ENCODE measurements around the gene LRRTM2. TPM values are rescaled to one million over a fixed set of nuclear protein-coding genes. Genes with fewer than 3 reads are reported as not detected.

Gene LRRTM2
- polyA plus RNA-seq, 3 donors: 0.02 TPM; not detected in 2

- H3K4me3 ChIP-seq (replicated peaks in 1 of 3; ENCODE audit: low read depth in 2 of 3, low read length in 3 of 3): no peak overlapping the region
- Mint-ChIP-seq H3K9me3 (peaks cover 0 to 2% (median 0%) of the 10 kb centered on the region in 7 donors), H3K27me3 (ENCODE audit: low read depth in 3 of 3) (peaks cover 0 to 1% (median 0%) of the 10 kb centered on the region in 3 donors), H3K36me3 (peaks cover 7 to 13% of the 10 kb centered on the region in 2 donors), H3K27ac (no peak overlapping the region), H3K4me1 (peaks cover 7% of the 10 kb centered on the region), H3K4me3 (no peak overlapping the region)
- no peaks in the 10 kb centered on the region for H3K9me3 ChIP-seq (replicated peaks in 1 of 2; ENCODE audit: control insufficient read depth in 1 of 2, insufficient read depth in 1 of 2, low read length in 2 of 2)
- no peaks in the 10 kb centered on the region for H3K4me1 ChIP-seq (ENCODE audit: control insufficient read depth in 1 of 2, insufficient read depth in 2 of 2, low read length in 2 of 2)
- DNase-seq: no peak
- H2AFZ ChIP-seq (ENCODE audit: insufficient read depth, low read depth, low read length, poor library complexity, severe bottlenecking): no peak overlapping the region
- H4K20me1 ChIP-seq (ENCODE audit: insufficient read depth, low read length): peaks cover 98% of the 10 kb centered on the region
- intact Hi-C loops (cut with micrococcal nuclease): no loop called here
- H3K27me3 ChIP-seq (ENCODE audit: control insufficient read depth in 2 of 2, insufficient read depth in 2 of 2, low read length in 2 of 2): no peaks in the 10 kb centered on the region
- no peak overlapping the region for H3K9ac ChIP-seq (ENCODE audit: insufficient read depth, low read length, poor library complexity, severe bottlenecking)
- H3K36me3 ChIP-seq (replicated peaks in 1 of 2; ENCODE audit: control insufficient read depth in 1 of 2, insufficient read depth in 2 of 2, low read length in 2 of 2): no peaks in the 10 kb centered on the region
- no CpG with 5 or more reads among the region's 3 CpGs for WGBS (ENCODE audit: insufficient coverage)
- no peak for TF ChIP-seq CTCF (IDR thresholded peaks at IDR 0.05)
- peaks cover 9% of the 10 kb centered on the region for H3K79me2 ChIP-seq (ENCODE audit: insufficient read depth, low read length)
- H3K4me2 ChIP-seq (replicated peaks; ENCODE audit: extremely low read depth, low read length, poor library complexity, severe bottlenecking): no peak overlapping the region
- no peak overlapping the region for H3K27ac ChIP-seq (ENCODE audit: low read depth in 1 of 2, low read length in 2 of 2)
Measured at GRCh38 chr5:138875946-138876345, 811 bp upstream of the LRRTM2 start.

GRCh38 chr5:138875552-138875875 lies 379 bp upstream of the LRRTM2 start:
- no peak for DNase-seq
- Histone ChIP-seq H4K20me1 (ENCODE audit: insufficient read depth, low read length) (peaks cover 98% of the 10 kb centered on the region), H3K9ac (ENCODE audit: insufficient read depth, low read length, poor library complexity, severe bottlenecking) (no peak overlapping the region), H2AFZ (ENCODE audit: insufficient read depth, low read depth, low read length, poor library complexity, severe bottlenecking) (no peak overlapping the region), H3K4me1 (ENCODE audit: control insufficient read depth in 1 of 2, insufficient read depth in 2 of 2, low read length in 2 of 2) (no peaks in the 10 kb centered on the region), H3K4me3 (replicated peaks in 1 of 3; ENCODE audit: low read depth in 2 of 3, low read length in 3 of 3) (no peak overlapping the region), H3K4me2 (replicated peaks; ENCODE audit: extremely low read depth, low read length, poor library complexity, severe bottlenecking) (no peak overlapping the region), H3K36me3 (replicated peaks in 1 of 2; ENCODE audit: control insufficient read depth in 1 of 2, insufficient read depth in 2 of 2, low read length in 2 of 2) (no peaks in the 10 kb centered on the region), H3K27me3 (ENCODE audit: control insufficient read depth in 2 of 2, insufficient read depth in 2 of 2, low read length in 2 of 2) (no peaks in the 10 kb centered on the region), H3K79me2 (ENCODE audit: insufficient read depth, low read length) (peaks cover 9% of the 10 kb centered on the region), H3K27ac (ENCODE audit: low read depth in 1 of 2, low read length in 2 of 2) (no peak overlapping the region), H3K9me3 (replicated peaks in 1 of 2; ENCODE audit: control insufficient read depth in 1 of 2, insufficient read depth in 1 of 2, low read length in 2 of 2) (no peaks in the 10 kb centered on the region)
- TF ChIP-seq CTCF (IDR thresholded peaks at IDR 0.05): no peak
- Mint-ChIP-seq H3K9me3 (peaks cover 0 to 2% (median 0%) of the 10 kb centered on the region in 7 donors), H3K27me3 (ENCODE audit: low read depth in 3 of 3) (peaks cover 0 to 1% (median 0%) of the 10 kb centered on the region in 3 donors), H3K4me1 (peaks cover 5% of the 10 kb centered on the region), H3K27ac (no peak overlapping the region), H3K4me3 (no peak overlapping the region), H3K36me3 (peaks cover 7 to 13% of the 10 kb centered on the region in 2 donors)
- intact Hi-C loops (cut with micrococcal nuclease): no loop called here
- 100% methylated on average over 1 of the region's 2 CpGs for WGBS (ENCODE audit: insufficient coverage)
